ENCODE data around the gene CTDP1. TPM values are rescaled to one million over a fixed set of nuclear protein-coding genes. Genes with fewer than 3 reads are reported as not detected.

Gene CTDP1
- total and polyA plus RNA-seq, 4 donors = 18.8 to 30.5 (median 21.7) TPM

GRCh38 chr18:79643054-79643984 lies 36.3 kb upstream of the CTDP1 start:
- Histone ChIP-seq H3K9me3 (ENCODE audit: control insufficient read depth in 4 of 4, insufficient read depth in 3 of 4, low read length in 3 of 4) (no peaks in the 10 kb centered on the region), H3K4me1 (ENCODE audit: control insufficient read depth in 5 of 5, insufficient read depth in 5 of 5, low read length in 5 of 5) (peaks cover 0 to 18% (median 0%) of the 10 kb centered on the region in 5 donors), H3K4me3 (no peak overlapping the region), H3K27me3 (ENCODE audit: control insufficient read depth in 3 of 3, insufficient read depth in 3 of 3, low read length in 2 of 3) (peaks cover 12 to 22% (median 22%) of the 10 kb centered on the region in 3 donors), H3K36me3 (ENCODE audit: control insufficient read depth in 4 of 4, insufficient read depth in 4 of 4, low read length in 4 of 4) (no peaks in the 10 kb centered on the region), H3K27ac (ENCODE audit: low read depth in 1 of 2, low read length in 1 of 2) (peak overlapping the region in 1 of 2 donors; percentile 10), H3K9ac (ENCODE audit: insufficient read depth in 1 of 2, low read length in 2 of 2) (no peak overlapping the region)
- WGBS, 2 donors = 54 to 69% methylated on average over 27 of the region's 27 CpGs
- ATAC-seq (ENCODE audit: insufficient read depth, low FRiP score) (no peak), DNase-seq (no peak)
- TF ChIP-seq, protein P1, sequence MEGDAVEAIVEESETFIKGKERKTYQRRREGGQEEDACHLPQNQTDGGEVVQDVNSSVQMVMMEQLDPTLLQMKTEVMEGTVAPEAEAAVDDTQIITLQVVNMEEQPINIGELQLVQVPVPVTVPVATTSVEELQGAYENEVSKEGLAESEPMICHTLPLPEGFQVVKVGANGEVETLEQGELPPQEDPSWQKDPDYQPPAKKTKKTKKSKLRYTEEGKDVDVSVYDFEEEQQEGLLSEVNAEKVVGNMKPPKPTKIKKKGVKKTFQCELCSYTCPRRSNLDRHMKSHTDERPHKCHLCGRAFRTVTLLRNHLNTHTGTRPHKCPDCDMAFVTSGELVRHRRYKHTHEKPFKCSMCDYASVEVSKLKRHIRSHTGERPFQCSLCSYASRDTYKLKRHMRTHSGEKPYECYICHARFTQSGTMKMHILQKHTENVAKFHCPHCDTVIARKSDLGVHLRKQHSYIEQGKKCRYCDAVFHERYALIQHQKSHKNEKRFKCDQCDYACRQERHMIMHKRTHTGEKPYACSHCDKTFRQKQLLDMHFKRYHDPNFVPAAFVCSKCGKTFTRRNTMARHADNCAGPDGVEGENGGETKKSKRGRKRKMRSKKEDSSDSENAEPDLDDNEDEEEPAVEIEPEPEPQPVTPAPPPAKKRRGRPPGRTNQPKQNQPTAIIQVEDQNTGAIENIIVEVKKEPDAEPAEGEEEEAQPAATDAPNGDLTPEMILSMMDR (IDR thresholded peaks at IDR 0.05; ENCODE audit: control extremely low read depth, extremely low read depth) = no peak

DNA sequence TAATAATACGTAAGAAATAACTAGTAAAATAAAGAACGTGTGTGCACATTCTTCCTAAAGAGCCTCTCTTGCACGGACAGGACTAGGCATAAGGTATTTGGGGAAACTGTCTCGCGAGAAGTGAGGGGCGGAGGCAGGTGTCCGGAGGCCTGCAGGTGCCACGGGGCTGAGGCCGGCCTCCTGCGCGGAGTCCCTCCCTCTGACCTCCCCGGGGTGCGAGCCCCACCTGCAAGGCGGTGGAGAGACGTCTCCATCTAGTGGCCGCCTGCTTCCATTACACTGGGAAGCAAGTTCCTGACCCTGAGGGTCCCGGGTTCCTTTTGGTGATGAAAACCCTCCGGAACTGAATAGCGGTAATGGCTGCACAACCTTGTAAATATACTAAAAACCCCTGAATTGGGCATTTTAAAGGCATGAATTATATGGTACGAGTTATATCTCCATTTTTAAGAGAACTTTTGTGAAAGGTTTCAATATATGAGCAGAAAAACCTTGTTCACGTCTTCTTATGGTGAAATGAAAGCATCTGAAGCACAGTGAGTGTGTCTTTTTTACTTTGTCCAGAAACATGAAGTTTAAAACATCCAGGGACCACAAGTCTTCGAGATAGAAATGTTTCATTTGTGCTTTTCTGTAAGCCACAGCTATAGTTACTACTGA lies 35.5 kb upstream of the CTDP1 start:
- peaks cover 7 to 20% (median 14%) of the 10 kb centered on the region in 3 donors for H3K27me3 ChIP-seq (ENCODE audit: control insufficient read depth in 3 of 3, insufficient read depth in 3 of 3, low read length in 2 of 3)
- ATAC-seq (ENCODE audit: insufficient read depth, low FRiP score) (peak; percentile 62), DNase-seq (peak; percentile 56 to 65 (median 59))
- no peaks in the 10 kb centered on the region for H3K36me3 ChIP-seq (ENCODE audit: control insufficient read depth in 4 of 4, insufficient read depth in 4 of 4, low read length in 4 of 4)
- peaks cover 0 to 13% (median 0%) of the 10 kb centered on the region in 5 donors for H3K4me1 ChIP-seq (ENCODE audit: control insufficient read depth in 5 of 5, insufficient read depth in 5 of 5, low read length in 5 of 5)
- no peak overlapping the region for H3K27ac ChIP-seq (ENCODE audit: low read depth in 1 of 2, low read length in 1 of 2)
- no peak overlapping the region for H3K9ac ChIP-seq (ENCODE audit: insufficient read depth in 1 of 2, low read length in 2 of 2)
- no peak overlapping the region for H3K4me3 ChIP-seq
- H3K9me3 ChIP-seq (ENCODE audit: control insufficient read depth in 4 of 4, insufficient read depth in 3 of 4, low read length in 3 of 4) = no peaks in the 10 kb centered on the region
- TF ChIP-seq, protein P1 (IDR thresholded peaks at IDR 0.05; ENCODE audit: control extremely low read depth, extremely low read depth) = peak; percentile 66
- 10 to 13% methylated on average over 22 of the region's 22 CpGs for WGBS, 2 donors

DNA sequence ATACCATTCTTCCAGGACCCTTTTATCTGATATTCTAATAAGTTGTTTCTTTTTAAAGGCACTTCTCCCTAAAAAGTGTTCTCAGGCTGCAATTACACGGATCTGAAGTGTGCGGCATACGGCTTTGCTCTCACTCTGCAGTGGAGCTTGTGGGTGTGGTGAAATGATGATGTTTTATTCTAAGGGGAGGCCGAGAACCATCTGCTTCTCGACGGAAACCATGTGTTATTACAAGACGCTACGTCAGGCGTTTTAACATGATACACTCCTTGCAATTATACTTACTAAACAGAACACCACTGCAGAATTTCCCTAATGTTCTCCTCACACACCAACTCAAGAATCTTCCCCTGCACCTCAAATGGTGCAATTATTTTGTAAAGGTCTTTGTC lies 34.9 kb upstream of the CTDP1 start:
- Histone ChIP-seq H3K4me1 (ENCODE audit: control insufficient read depth in 5 of 5, insufficient read depth in 5 of 5, low read length in 5 of 5) (peaks cover 0 to 12% (median 0%) of the 10 kb centered on the region in 5 donors), H3K36me3 (ENCODE audit: control insufficient read depth in 4 of 4, insufficient read depth in 4 of 4, low read length in 4 of 4) (no peaks in the 10 kb centered on the region), H3K9ac (ENCODE audit: insufficient read depth in 1 of 2, low read length in 2 of 2) (no peak overlapping the region), H3K27me3 (ENCODE audit: control insufficient read depth in 3 of 3, insufficient read depth in 3 of 3, low read length in 2 of 3) (peaks cover 7 to 16% (median 10%) of the 10 kb centered on the region in 3 donors), H3K4me3 (no peak overlapping the region), H3K27ac (ENCODE audit: low read depth in 1 of 2, low read length in 1 of 2) (no peak overlapping the region), H3K9me3 (ENCODE audit: control insufficient read depth in 4 of 4, insufficient read depth in 3 of 4, low read length in 3 of 4) (no peaks in the 10 kb centered on the region)
- ATAC-seq (ENCODE audit: insufficient read depth, low FRiP score) (no peak), DNase-seq (peak; percentile 40 to 66 (median 61))
- WGBS, 2 donors = 65 to 75% methylated on average over 9 of the region's 9 CpGs
- TF ChIP-seq, protein P1 (IDR thresholded peaks at IDR 0.05; ENCODE audit: control extremely low read depth, extremely low read depth) = no peak

Measured in lung (tissue), 12 donors.